HEK293T (cell line): Measurements from ENCODE around the gene ERC2.

Experiments used
- ARNT ChIP-seq: fragments of 450-650 bp; IDR thresholded peaks from 2 replicates; pipeline ENCODE4 v1.6.1; 2017; ENCODE audit warnings: mild to moderate bottlenecking
- BHLHE40 ChIP-seq: fragments of 450-650 bp; IDR thresholded peaks from 2 replicates; pipeline ENCODE4 v1.6.1; 2016; ENCODE audit warnings: mild to moderate bottlenecking, moderate library complexity, borderline replicate concordance
- ELF4 ChIP-seq: fragments of 450-650 bp; IDR thresholded peaks from 2 replicates; pipeline ENCODE4 v1.6.1; 2017; ENCODE audit warnings: antibody characterized with exemption
- FOXM1 ChIP-seq: fragments of 450-650 bp; IDR thresholded peaks from 2 replicates; pipeline ENCODE4 v1.6.1; 2017; ENCODE audit warnings: mild to moderate bottlenecking, borderline replicate concordance
- NFRKB ChIP-seq: fragments of 450-650 bp; IDR thresholded peaks from 2 replicates; pipeline ENCODE4 v1.6.1; 2016; ENCODE audit warnings: mild to moderate bottlenecking, moderate library complexity
- PKNOX1 ChIP-seq: fragments of 450-650 bp; IDR thresholded peaks from 2 replicates; pipeline ENCODE4 v1.6.1; 2016
- SP1 ChIP-seq: fragments of 450-650 bp; IDR thresholded peaks from 2 replicates; pipeline ENCODE4 v1.6.1; 2017

DNA sequence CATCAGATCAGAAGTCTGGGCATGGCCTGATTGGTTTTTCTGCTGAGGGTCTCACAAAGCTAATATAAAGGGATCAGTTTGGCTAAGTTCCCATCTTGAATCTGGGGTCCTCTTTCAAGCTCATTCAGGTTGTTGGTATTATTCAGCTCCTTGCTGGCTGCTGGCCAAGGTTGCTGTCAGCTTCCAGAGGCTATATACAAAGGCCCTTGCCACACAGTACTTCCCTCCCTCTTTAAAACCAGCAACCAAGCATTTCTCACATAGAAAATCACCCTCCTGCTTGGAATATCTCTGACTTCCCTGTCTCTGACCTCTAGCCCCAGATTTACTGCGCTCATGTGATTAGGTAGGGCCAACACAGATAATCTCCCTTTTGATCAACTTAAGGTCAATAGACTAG is 442.9 kb downstream of the ERC2 start:
- no peak for TF ChIP-seq BHLHE40
- no peak for TF ChIP-seq SP1
- TF ChIP-seq FOXM1 = no peak
- TF ChIP-seq ELF4 = no peak
- TF ChIP-seq ARNT = no peak
- TF ChIP-seq PKNOX1 = no peak
- TF ChIP-seq NFRKB = no peak
